ENCODE results near the gene PDCD2L.
"Not testable (repeated sequence)": the region's sequence is repeated elsewhere in the genome, so short reads cannot be mapped to it uniquely, and the experiment has no call there.

PDCD2L gene

DNA sequence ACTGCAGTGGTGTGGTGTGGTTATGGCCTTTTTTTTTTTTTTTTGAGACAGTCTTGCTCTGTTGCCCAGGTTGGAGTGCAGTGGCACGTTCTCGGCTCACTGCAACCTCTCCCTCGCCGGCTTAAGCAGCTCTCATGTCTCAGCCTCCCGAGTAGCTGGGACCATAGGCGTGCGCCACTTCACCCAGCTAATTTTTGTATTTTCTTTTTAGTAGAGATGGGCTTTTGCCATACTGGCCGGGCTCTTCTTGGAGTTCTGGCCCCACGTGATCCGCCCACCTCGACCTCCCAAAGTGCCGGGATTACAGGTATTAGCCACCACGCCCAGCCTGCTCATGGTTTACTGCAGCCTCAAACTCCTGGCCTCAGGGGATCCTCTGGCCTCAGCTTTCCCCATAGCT lies 7.0 kb downstream of the PDCD2L start:
- no peak for DNase-seq (ENCODE audit: low read depth in 2 of 2)

DNA sequence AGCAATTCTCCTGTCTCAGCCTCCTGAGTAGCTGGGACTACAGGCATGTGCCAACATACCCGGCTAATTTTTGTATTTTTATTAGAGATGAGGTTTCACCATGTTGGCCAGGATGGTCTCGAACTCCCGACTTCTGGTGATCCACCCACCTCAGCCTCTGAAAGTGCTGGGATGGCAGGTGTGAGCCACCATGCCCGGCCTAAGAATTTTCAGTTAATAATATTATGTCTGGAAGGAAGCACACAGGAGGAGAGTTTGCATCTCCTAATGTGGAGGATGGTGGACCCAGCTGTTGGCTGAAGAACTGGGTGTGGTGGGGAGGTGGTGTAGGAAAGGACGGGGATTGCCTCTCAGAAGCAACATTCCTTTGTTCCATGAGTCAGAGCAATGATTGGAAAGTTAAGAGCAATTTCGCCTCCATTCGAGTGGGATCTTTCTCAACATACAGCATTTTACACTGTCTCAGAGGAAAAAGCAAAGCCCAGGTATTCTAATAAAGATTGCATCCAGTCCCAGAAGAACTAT lies 11.9 kb downstream of the PDCD2L start:
- DNase-seq (ENCODE audit: low read depth in 2 of 2) = no peak

DNA sequence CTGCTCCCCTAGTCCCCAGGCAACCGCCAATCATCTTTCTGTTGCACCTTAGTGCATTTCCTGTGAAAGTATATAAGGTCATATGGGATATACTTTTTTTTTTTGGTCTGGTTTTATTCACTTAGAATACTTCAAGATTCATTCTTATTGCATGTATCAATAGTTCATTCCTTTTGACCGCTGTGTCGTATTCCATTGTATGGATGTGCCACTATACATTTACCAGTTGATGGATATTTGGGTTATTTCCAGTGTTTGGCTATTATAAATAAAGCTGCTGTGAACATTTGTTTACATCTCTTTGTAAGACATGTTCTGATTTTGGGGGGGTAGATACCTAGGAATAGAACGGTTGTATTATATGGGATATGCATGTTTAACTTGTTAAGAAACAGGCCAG lies 14.1 kb downstream of the PDCD2L start:
- no peak for DNase-seq (ENCODE audit: low read depth in 2 of 2)

DNA sequence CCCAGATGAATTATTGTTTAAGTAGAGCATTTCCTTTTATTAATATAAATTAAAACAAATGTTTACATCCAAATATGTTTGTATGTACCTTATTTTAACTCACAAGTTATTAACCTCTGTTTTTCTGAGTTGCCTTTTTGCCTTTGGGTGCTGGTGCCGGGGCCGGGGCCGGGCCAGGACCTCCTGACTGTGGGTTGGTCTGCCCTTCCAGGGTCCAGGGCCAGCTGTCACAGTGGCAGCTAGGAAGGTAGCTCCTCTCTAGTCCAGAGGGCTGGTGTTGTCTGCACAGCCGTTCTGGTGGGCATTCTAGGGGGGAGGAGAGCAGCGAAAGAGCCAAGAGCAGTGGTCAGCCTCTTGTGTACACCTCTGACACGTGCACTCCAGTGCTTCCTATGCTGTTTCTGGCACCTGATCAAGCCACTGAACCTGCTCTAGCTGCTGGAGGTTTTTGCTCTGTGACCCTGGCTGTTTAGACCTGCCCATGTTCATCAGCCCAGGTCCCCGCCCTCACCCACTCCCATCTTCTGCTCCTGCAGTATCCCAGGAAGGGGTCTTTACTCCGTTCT lies 22.0 kb downstream of the PDCD2L start:
- no peak for DNase-seq (ENCODE audit: low read depth in 2 of 2)

DNA sequence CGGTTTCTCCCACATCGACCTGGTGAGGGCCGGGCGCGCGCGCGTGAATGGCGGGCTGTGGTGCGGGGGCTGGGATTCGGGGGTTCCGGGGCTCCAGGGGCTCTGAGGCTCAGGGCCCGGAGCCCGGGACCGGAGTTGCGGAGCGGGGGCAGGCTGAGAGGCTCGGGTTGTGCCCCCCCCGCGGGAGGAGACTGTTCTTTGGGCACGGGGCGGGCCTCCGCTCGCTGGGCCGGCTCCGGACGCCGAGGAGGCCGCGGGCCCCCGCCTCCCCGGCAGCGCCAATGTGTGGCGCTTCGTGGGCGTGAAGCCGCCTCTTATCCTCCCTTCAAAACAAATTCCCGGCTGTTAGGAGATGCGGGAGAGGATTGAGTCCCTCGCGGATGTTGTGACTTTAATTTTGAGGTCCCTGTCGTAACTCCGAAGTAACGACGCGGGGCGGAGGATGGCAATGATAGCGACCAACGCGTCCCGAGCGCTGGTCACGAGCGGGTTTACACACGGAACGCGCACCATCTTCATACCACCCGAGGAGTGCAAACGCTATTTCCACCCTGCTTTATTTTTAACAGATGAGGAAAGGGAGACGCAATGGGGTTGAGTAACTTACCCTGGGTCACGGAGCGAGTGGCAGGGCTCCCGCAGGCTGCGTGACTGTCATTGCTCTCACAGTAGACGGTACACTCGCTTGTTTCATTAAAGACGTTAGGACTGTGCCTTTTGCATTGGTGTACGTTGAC lies 24.5 kb downstream of the PDCD2L start:
- no peak for DNase-seq (ENCODE audit: low read depth in 2 of 2)

DNA sequence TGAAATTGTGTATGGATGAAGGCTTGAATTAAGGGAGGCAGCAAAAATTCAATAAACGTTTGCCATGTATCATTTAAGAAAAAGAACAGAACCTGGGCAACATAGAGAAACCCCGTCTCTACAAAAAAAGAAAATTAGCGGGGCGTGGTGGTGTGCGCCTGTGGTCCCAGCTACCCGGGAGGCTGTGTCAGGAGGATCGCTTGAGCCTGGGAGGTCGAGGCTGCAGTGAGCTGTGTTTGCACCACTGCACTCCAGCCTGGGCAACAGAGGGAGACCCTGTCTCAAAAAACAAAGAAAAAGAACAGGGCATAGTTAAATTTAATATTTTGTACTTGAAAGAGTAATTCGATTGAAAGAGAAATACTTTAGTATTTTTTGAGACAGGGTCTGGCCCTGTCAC lies 25.4 kb downstream of the PDCD2L start:
- no peak for DNase-seq (ENCODE audit: low read depth in 2 of 2)

DNA sequence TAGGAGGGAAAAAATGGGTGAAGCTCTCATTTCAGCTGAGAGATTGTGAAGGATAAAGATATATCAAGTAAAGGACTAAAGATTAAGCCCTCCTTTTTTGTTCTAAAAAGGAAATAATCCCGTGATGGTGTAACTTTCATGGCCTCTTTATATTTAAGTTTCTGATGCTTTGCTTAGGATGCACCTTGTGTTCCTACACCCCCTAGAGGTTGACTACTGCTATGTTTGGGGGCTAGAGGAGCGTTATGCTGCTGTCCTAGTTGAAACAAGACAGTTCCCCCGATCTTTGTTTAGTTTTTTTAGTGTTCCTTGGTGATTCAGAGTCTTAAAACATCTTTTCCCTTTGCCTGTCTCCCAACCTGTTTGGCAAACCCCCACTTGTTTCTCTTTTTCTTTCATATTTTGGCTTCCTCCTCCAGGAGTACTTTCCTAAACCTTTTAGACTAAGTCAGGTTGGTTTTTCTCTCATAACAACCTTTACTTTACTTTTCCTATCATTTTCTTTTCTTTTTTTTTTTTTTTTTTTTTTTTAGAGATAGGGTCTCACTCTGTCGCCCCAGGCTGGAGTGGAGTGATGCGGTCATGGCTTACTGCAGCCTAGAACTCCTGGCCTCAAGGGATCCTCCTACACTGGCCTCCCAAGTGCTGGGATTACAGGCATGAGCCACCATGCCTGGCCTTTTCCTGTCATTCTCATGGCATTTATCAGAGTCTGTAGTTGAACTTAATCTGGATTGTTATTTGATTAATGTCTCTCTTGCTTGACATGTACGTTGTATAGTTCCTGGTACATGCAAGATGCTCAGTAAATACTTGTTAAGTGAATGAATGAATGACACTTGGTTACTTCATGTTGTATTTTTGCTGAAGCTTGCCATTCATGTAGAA lies 26.8 kb downstream of the PDCD2L start:
- no peak for DNase-seq (ENCODE audit: low read depth in 2 of 2)

DNA sequence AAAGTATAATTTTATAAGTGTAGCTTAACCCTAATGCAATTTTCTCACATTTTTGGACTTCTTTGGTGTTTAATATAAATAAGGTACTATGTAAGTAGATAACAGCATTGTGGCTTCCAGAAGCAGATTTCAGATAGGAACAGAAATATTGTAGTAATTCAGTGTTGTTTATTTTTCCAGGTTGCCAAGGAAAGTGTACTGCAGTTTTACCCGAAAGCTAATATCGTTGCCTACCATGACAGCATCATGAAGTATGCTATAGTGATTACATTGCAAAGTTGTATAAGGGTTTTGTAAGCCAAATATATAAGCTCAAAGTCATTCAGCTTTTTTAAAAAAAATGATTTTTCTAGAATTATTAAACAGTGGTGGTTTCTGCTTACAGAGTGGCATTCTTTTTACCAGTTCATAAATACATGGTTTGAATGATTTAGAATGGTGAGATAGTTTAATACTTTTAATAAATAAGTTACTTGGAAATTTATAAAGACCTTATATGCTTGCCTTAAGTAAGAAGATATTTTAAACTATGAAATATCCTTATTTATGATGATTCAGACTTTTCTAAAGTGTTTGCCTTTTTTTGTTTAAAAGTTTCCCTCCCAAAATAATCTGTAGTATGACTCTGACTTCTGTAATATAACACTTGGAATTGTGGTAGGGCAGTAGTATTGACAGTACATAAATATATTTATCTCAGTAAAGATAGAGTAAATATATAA lies 27.6 kb downstream of the PDCD2L start:
- no peak for DNase-seq (ENCODE audit: low read depth in 2 of 2)

DNA sequence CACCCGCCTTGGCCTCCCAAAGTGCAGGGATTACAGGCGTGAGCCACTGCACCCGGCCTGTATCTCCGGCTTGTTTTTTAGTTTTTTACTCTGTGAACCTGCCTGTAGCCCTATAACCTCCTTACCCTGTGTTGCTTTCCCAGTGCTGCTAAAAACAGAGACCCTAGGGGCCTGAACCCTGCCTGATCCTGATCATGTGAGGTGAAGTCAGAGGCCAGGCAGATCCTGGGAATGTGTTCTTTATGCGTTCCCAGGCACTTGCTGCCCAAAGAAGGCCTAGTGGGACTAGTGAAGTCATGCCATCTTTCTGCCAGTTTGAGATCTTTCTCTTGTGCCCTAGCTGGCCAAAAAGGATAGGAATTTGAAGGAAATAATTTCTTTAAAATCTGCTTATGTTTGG lies 28.6 kb downstream of the PDCD2L start:
- DNase-seq (ENCODE audit: low read depth in 2 of 2) = no peak

DNA sequence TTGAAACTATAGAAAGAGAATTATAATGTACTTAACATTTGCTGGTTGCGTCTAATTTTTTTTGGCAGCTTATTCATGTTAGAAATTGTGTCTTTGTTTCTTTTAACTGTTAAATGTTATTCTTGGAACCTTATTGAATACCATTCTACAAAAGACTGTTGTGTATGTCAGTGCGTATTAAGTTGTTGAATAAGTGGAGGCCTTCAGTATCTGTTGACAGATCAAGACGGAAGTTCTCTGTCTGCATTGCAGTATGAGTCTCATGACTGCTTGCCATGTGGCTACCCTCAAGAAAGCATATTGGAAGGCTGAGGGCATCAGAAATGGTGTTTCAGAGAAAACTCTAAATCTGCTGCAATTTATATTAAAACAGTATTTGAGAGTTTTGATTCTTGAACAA lies 32.5 kb downstream of the PDCD2L start:
- DNase-seq (ENCODE audit: low read depth in 2 of 2) = no peak

DNA sequence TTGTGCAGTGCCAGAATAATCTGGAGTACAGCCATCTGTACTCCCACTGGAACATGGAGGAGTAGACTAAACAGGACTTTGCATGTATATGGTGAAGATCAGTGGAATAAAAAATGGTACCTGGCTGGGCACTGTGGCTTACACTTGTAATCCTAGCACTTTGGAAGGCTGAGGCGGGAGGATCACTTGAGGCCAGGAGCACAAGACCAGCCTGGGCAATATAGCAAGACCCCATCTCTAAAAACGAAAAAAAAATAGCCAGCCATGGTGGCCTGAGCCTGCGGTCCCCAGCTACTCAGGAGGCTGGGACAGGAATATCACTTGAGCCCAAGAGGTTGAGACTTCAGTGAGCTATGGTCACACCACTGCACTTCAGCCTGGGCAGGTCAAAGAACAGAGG lies 44.0 kb downstream of the PDCD2L start:
- no peak for DNase-seq (ENCODE audit: low read depth in 2 of 2)

DNA sequence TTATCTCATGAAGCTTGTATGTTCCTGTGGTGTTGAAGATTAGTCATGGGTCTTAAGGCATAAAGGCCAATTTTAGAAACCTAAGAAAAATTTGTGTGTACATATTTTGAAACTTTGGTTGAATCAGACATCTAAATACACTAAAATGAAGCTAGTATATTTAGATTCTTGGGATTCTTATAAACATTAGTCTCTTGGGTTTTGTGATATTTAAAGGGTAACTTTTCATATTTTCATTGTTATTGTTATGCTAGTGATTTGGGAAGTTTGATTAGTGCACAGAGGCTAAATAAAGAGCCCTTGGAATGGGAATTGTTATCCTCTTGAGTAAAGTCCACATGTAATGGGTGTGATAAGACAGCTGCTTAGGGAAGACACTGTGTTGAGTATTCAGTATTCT lies 48.5 kb downstream of the PDCD2L start:
- no peak for DNase-seq (ENCODE audit: low read depth in 2 of 2)

DNA sequence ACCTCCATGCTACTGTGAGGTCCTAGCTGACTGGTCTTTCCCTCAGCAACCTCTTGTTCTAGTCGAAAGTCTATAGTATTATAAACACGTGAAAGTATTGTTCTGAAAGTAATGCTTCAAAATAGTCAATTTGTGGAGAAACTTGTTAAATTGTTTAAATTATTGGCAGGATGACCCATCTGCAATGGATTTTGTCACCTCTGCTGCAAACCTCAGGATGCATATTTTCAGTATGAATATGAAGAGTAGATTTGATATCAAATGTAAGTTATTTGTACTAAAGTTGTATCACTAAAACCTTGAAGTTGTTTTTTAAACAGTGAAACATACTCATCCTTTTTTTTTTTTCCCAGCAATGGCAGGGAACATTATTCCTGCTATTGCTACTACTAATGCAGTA lies 49.9 kb downstream of the PDCD2L start:
- DNase-seq (ENCODE audit: low read depth in 2 of 2) = peak; percentile 20 to 32

DNA sequence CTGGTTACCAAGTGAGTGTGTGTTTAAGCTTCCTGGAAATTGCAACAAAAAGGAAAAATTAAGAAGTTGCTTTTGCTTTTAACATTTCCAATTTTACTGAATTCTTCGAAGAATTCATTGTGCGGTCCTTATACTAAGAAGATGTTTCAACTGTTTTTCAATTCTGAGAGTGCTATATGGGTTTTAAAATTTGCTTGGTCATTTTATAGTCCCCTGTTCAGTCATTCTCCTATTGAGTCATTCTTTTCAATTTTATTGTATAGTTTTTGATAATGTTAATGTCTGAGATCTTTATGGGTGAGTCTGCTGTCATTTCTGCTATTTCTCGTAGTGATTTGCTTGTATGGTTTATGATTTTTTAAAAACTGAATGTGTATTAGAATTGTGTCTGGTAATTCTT lies 50.5 kb downstream of the PDCD2L start:
- no peak for DNase-seq (ENCODE audit: low read depth in 2 of 2)

DNA sequence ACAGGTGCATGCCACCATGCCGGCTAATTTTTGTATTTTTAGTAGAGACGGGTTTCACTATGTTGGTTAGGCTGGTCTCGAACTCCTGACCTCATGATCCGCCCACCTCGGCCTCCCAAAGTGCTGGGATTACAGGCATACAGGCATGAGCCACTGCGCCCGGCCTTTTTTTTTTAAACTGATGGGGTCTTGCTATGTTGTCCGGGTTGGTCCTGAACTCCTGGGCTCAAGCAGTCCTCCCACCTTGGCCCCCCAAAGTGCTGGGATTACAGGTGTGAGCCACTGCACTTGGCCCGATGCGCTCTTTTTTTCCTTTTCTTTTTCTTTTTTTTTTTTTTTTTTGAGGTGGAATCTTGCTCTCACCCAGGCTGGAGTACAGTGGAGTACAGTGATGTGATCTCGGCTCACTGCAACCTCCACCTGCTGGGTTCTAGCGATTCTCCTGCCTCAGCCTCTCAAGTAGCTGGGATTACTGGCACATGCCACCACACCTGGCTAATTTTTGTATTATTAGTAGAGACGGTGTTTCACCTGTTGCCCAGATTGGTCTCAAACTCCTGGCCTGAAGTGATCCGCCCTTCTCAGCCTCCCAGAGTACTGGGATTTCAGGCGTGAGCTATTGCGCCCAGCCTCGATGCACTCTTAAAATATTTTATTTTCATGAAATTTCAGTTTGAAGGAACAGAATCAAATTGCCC lies 51.7 kb downstream of the PDCD2L start:
- DNase-seq (ENCODE audit: low read depth in 2 of 2) = not testable (repeated sequence)

DNA sequence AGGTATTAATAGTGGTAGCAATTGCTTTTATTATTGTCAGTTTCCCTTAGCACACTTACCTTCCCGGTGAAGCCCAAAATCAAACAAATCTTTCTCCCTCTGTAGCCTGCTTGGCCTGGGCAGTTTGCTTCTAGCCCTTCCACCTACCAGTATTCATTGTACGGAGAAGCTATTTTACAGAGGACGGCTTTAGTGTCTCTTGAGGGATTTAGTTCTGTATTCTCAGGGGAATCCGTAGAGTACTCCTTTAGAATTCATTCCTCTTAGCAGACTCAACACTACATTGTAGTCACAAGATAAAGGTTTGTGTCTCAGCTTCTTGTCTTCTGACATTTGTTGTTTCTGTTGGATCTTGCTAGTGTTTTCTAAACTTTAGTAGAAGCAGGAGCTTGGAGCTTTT lies 53.2 kb downstream of the PDCD2L start:
- DNase-seq (ENCODE audit: low read depth in 2 of 2) = no peak

DNA sequence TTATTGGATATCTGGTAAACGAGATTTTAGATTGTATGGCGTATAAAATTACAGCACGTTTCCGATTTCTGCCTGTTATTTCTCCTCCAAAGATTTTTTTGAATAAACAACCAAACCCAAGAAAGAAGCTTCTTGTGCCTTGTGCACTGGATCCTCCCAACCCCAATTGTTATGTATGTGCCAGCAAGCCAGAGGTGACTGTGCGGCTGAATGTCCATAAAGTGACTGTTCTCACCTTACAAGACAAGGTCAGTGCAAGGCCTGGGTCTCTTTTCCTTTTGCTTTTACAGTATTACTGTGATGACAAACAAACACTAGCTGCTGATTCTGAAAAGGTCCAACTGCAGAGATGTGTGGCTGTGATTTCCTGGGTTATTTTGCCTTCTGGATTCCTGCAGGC lies 54.5 kb downstream of the PDCD2L start:
- DNase-seq (ENCODE audit: low read depth in 2 of 2) = no peak

DNA sequence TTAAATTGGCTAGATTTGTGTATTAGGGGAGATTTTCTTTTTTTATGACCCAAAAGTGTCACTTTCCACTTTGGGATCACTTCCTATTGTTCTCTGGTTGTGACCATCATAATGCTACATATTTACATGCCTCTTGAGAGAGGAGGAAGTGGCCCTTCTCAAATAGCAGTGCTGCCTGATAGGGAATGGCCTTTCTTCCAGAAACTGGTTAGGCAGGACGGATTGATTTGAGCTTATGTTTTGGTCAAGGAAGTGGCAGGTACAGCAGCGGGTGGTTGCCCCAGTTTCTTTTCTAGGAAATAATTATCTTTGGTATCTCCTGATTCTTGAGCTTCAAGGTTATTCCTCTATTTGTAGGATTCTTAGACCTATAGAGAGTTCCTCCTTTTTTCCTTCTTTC lies 55.4 kb downstream of the PDCD2L start:
- no peak for DNase-seq (ENCODE audit: low read depth in 2 of 2)

DNA sequence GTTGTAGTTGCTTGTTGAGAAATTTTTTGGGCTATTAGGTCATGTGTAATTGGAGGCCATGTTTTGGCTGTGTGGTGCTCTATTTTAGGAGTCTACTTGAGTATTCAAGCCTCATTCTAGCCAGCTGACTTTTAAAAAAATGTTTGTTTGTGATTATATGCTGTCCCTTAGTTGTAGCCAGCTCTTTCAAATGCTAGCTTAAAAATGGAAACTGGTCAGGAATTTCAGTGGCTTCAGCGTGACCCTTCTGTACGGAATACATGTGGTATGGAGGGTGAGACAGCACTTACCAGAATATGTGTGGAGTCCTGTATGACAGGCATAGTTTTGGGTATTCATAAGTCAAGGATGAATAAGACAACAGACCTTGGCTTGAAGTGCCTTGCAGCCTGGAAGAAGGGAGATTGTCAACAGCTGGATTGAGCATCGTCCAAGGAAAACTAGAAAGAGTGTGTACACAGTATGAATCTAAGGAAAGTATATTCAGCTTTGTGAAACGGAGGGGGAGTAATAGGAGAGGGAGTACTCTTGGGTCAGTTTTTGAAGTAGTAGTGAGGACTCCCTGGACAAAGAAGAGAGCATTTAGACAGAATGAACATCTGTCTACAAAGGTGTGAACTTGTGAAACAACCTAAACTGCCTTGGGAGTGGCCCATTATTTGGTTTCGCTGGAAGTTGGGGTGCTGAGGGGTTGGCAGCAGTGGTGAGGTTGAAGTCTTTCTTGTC lies 57.3 kb downstream of the PDCD2L start:
- DNase-seq (ENCODE audit: low read depth in 2 of 2) = no peak

DNA sequence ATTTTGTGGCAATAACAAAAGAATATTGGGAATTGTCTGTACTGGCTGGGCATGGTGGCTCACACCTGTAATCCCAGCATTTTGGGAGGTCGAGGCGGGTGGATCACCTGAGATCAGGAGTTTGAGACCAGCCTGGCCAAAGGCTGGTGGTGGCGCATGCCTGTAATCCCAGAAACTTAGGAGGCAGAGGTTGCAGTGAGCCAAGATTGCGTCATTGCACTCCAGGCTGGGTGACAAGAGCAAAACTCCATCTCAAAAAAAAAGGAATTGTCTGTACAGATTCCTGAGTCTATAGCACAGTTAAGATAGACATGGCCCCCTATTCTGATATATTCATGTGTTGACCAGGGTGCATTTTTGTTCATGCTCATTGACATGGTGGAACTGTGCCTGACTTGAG lies 60.6 kb downstream of the PDCD2L start:
- not testable (repeated sequence) for DNase-seq (ENCODE audit: low read depth in 2 of 2)

DNA sequence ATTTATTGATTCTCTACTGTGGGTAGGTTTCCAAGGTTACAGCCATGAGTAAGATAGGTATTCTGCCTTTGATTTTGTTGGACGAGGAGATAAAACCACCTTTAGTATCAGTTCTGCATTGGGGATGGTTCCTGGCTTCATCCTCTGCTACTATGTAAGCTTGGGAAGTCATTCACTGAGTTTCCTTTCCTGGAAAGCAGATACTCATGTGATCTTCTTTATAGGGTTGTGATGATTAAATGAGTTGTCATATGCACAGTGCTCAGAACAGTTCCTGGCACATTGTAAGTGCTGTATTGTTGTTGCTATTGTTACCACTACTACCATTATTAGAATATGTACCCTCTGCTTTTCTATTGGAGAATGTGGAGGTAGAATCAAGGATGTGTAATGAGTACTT lies 64.2 kb downstream of the PDCD2L start:
- DNase-seq (ENCODE audit: low read depth in 2 of 2) = no peak

Data from fibroblast of skin of left quadriceps (primary cell).